Astrocyte (in vitro differentiated cells and primary cell): Measurements from ENCODE around the gene CRB3.

Experiments used
- CTCF ChIP-seq: IDR thresholded peaks from 2 replicates; pipeline ENCODE4 v1.5.1; 2011; ENCODE audit warnings: low read depth, mild to moderate bottlenecking, inconsistent platforms, low read length, moderate library complexity; ENCODE audit not compliant: insufficient read depth
- EZH2 ChIP-seq: IDR thresholded peaks from 2 replicates; pipeline ENCODE4 v1.6.1; 2012; ENCODE audit warnings: mild to moderate bottlenecking, low read length, inconsistent platforms; ENCODE audit not compliant: insufficient read depth

GRCh38 chr19:6466526-6467248, 2.6 kb downstream of the CRB3 start:
- no peak for TF ChIP-seq CTCF
- no peak for TF ChIP-seq EZH2
